ENCODE data around the gene LCP1.

Gene LCP1

DNA sequence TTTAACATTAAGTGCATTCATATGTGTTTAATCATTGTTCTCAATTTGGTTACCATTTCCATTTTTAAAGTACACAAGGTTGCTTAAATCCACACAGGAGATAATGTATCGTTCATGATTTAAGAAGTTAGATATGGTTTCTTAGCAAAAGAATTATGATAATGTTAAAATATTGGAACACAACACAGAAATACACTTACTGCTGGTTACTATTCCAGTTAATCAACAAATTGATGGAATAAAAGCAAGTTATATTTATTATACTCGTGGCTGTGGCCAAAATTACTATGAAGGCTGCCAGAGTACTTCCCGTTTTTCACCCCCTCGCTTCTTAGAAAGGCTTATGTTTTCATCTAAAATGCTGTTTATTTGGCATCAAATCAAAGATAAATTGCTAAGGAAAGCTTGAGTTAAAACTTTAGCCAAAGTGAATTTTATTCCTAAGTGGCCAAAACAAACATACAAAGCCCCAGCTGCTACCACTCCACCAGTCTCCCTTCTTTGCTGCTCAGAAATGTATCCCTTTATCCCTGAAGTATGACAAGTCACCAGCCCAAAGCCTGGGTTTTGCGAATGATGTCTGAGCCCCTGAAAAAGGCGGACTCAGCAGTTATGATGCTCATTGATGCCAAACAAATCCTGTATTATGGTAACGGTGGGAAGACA lies 27.7 kb downstream of the LCP1 start:
- DNase-seq, result no peak

DNA sequence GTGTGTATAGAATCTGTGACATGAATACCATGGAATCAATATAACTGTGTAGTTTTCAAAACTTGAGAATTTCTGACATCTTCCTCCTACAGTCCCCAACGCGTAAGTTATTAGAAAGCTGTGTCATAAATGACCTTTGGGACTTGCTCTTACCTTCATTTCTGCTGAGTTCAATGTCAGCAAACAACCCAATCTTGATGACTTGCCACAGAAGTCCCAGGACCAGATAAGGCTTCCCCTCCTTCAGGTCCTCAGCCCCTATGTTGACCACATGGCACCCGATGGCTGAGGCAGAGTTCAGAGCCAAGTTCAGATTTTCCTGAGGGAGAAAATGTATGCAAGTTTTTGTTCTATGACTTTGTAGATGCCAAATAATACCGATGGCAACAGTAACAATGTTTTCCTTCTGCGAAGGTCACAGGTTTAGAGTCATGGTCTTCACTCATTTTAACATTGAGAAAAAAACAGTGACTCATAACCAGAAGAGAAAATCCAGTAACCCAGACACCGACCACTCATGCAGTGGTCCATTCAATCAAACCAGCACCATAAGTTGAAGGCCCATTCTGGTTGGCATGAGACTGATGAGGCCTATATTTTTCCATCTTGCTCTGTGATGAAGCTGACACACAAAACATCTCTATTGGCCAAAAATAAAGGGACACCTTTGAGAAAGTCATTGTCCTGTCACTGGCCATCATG lies 29.2 kb downstream of the LCP1 start:
- no peak for DNase-seq

DNA sequence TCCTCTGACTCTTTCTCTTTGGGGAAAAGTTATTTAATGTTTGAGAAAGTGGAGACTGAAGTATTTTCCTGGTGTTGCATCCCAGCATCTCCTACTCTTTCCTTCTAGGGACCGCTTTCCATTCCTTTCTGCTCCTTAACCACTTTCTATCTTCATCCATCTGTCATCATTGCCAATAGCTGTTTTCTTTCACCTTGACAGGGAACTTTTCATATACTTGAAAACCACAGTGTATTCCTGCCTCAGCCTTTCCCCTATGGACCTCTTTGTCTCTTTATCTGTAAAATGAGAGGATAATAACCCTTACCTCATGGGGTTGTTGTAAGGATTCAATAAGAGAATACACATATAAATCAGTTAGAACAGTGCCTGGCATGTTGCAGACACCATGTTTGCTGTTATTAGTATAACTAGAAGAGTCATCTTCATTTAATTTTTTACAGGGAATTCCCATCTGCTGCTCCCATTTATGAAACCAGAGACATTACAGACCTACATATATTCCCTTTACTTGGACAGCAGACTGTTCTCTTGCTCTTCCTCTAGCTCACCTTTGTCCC lies 31.8 kb downstream of the LCP1 start:
- no peak for DNase-seq

DNA sequence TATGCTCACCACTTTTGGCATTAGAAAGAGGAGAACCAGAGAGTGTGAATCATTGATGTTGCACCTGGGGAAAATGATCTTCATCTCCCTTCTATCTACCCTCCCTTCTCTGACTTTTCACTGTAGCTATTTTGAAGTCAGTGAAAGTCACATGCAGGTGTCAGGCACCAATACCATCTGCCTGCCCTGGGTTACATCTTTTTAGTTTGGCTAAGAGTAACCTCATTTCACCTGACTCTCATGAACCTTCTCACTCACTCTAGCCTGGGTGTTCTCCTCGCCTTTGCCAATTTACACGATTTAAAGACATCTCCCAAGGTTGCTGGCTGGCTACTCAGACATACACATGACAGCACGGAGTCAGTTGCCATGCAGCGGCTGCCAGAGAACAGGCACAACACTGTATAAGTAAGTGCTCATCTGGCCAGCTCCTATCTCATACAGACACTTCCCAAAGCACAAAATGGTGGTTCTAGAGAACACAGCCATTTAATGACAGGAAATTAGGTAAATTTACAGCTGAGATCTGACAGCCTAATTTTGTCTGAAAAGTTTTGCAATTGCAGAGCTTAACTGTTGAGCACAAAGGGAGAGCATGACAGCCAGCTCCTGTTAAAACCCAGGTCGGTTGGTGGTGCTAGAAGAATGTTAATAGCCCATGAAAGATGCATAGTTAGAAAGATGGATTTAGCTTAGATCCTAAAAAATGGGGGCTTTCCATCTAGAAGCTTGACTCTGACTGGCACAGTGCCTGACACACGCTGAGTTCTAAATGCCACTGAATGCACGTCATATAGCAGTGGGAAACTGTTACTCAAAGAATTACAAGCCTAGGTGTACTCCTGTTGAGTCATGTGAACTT lies 32.5 kb downstream of the LCP1 start:
- DNase-seq, result peak; percentile 82

DNA sequence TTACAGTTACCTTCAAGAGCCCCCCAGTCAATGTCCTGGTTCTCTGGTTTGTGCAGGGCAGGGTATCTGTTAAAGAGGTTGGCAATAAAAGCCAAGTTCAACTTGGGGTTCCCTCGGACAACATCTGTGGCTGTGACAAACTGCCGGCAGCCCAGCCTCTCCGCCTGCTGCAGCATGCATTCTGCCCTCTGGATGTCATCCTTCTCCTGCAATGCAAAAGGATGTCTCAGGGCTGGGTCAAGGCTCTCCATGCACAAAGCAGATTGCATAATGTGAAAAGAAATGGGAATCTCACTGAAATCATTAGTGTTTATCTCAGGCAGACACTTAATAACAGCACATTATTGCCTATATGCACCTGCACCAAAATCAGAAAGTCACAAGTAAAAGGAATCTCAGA lies 35.1 kb downstream of the LCP1 start:
- no peak for DNase-seq

DNA sequence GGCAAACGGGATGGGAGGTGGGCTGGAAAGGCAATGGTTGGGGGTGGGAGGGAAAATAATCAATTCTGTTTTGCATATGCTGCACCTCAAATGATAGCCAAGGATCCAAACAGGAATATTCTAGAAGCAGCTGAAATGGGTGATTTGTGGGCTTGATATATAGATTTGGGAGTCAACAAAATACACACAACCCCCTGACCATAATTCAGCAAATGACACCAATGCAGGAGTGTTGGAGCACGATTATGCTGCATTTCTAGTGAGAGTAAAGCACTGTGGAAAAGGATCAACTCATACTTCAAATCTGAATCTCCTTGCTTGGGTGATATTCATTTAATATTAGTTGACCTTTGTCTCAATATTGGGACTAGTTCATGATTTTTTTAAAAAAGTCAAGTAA lies 36.0 kb downstream of the LCP1 start:
- DNase-seq, result no peak

DNA sequence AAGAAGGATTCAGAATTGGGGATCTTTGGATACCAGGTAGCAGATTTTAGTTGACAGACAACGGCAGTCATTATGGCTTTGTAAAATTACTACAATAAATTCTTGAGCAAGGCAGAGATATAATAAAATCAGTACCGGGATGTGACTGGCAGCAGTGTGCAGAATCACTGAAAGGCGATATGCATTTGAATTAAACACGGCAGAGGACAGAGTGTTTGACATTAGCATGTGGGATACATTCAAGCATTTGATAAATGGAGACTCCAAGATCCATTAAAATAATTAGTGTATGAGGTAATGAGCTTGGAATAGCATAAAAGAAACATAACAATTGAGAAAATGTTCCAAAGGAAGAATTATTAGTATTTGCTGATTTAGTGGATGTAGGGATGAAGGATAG lies 36.8 kb downstream of the LCP1 start:
- no peak for DNase-seq

DNA sequence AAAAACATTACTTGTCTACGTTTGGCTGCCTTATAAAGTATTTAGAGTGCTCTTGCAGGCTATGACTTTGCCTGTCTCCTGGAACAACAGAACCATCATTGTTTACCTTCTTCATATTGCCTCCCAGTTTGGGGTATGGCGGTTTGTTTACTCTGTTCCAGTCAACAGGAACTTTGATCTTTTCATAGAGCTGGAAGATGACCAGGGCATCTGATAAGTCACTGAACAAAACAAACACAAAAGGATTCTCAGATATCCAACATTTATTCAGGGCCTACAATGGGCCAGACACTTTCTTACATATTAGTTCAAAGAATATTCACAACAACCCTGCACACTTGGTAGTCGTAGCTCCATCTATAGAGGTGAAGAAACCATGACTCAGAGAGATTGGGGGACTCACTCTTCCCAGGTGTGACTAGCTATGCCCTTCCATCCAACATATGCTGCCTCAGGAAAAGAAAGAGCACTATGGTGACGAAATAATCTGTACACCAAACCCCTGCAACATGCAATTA lies 38.7 kb downstream of the LCP1 start:
- DNase-seq, result no peak

DNA sequence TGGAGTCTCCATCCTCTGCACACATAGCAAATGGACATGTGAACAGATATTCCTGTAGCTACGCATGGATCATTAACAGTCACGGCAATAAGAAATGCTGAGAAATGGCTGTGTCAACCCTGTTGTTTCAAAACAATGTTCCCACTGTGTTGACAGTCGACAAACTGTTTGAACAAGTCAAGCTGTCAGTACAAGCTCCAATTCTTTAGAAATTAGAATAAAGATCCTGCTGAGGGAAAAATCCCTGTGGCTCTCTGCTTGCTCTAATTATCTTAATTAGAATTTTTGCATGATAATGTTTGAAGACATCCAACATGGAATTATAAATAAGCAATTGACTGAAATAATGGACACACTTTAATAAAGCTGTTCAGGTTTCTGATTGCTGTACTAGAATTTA lies 39.2 kb downstream of the LCP1 start:
- no peak for DNase-seq

DNA sequence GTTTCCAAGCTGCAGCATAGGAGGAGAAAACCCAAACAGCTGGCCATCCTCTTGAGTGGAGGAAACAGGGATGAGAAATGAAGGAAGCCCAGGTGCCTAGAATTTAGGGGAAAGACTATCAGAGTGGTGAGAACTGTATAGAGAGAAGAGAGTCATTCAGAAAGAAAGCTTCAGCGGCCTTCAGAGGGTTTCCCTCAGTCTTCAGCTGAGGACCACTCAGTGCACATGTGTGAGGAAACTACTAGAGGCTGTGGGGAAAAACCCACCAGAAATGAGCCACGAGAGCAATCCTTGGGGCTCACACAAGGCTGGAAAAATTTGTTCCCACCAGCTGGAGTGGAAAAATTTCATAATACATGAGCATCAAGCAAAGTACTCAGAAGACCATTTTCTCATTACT lies 41.9 kb downstream of the LCP1 start:
- DNase-seq, result no peak

DNA sequence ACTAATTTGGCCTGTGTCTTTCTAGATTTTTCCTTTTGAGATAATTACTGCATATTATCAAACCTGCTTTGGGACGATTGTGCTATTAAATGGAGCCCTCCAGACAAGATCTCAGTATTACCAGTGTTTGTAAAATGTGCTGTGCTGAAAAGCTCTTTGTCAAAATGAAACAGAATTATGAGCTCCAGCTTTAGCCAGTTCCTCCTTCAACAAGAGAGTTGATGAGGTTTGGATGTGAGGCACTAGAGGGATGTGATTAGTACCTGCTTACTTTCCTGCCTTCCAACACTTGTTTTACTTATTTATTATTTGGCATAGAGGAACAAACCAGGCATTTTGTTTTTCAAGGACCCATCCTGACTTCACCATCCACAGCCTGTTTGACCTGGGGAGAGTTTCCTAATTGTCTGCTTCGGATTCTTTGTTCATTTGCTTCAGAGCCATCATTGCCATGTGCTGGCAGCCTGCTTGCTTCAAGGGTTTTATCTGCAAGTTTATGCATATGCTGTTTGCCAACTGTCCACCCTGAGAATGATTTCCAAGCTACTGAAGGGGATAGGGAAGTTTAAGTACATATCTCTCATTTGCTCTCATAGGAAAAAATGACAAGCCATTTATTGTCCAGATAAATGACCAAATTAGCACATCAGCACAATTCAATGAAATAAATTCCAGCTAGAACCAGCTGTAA lies 44.2 kb downstream of the LCP1 start:
- DNase-seq, result no peak

DNA sequence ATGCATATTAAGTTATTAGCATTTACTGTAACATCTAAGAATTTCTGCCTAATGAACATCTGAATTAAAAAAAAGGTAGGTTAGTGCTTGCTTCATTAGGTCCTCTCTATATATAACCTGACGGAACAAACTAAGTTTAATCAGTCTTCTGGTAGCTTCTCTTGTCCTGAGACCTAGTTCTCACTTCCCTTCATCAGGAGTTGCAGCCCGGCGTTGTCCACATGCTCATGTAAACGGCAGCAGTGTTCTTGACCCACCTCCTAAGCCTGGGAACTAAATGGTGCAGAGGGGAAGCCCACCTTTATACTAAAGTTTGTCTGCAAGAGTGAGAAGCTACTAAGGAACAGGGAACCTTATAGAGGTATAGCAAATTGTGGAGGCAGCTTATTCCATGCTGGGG lies 45.3 kb downstream of the LCP1 start:
- no peak for DNase-seq

DNA sequence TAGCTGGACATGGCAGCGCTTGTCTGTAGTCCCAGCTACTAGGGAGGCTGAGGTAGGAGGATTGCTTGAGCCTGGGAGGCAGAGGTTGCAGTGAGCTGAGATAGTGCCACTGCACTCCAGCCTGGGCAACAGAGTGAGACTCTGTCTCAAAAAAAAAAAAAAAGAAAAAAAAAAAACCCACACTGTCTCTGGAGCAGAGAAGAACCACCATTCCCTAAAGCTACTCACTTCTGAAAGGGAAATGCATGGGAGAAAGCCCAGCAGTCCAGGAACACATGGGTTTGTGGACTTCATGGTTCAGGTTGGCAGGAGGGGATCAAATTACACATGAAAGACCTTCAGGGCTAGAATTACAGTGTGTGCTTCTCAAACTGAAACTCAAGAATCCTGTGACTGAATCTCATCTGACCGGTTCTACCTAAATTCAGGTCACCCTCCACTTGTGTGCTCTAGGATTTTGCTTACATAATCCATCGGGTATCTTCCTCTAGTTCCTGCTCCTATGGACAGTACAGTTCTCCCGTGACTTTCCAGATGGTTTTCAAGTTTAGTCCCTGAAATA lies 46.9 kb downstream of the LCP1 start:
- DNase-seq, result no peak

DNA sequence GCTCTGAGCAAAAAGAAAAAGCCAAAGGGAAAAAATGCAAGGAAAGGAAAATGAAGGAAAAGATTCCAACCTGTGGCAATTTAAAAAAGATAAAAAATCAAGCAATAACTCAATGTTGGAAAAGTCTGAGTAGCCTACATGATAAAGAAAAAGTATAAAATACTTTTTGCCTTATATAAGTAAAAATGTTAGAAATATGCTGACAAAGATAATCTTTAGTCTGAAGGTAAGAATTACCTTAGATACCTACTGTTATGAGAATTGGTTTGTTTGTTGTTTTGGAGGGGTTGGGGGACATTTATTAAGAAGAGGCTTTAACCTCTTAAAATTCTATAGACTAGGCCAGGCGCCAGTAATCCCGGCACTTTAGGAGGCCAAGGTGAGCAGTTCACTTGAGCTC lies 47.5 kb downstream of the LCP1 start:
- DNase-seq, result no peak

DNA sequence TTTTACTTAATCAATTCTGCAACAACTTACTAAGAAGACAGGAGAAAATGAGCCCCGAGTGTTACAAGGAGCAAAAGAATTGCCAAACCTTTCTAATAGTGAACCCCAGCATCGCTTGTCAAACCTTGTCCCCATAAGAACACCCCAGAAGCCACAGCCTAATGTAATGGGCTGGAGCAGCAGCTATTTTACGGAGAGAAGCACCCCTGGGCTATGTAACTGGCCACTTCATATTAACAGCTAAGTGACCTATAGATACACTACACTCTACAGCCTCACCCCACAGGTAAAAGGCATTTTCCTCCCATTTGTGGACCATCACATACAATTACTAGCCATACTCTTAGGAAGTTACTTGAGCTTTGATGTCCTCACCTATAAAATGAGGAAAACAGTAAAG lies 49.9 kb downstream of the LCP1 start:
- DNase-seq, result no peak

DNA sequence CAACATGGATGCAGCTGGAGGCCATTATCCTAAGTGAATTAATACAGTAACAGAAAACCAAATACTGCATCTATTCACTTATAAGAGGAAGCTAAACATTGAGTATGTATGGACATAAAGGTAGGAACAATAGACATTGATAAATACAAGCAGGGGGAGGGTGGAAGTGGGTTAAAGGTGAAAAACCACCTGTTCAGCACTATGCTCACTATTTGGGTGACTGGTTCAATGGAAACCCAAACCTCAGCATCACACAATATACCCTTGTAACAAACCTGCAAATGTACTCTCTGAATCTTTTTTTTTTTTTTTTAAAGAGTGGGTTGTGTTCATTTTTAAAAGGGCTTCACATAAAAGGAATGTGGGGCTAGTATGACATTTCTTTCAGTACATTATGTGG lies 50.3 kb downstream of the LCP1 start:
- no peak for DNase-seq

DNA sequence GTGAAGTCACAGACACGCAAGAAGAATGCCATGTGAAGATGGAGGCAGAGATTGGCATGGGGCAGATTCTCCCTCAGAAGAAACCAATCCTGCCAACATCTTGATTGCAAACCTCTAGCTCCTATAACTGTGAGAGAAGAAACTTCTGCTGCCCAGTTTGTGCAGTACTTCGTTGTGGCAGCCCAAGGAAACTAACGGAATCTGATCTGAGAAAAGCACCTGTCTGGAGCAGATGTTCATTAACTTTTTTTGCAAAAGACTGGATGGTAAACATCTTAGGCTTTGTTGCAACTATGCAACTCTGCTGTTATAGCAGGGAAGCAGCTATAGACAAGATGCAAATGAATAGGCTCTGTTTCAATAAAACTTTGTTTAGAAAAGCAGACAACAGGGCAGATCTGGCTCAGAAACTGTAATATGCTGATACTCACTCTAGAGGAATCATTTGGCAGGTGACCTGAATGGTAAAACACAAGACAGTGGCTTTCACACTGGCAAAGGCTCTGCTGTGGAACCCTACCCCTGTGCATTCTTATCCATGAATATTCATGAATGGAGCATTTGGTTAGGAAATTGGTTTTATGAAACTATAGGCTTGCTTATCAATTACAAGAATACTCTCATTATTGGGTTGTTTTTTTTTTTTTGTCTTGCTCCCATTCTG lies 51.9 kb downstream of the LCP1 start:
- no peak for DNase-seq

DNA sequence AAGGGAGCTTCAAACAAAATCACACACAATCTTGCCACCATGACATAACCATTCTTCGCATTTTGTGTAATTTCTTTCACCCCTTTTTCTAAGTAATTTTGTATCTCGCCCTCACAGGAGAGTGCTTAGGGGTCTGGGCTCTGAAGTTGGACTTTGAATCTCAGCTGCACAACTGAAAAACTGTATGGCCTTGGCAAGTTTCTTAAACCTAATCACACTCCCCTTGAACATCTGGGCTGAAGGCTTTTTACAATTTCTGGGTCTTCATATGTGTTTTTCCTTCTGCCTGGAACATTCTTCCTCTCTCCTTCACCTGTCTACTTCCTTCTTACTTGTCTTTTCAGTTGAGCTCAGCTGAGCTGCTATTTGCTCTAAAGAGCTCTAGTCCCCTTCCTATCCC lies 52.9 kb downstream of the LCP1 start:
- no peak for DNase-seq

DNA sequence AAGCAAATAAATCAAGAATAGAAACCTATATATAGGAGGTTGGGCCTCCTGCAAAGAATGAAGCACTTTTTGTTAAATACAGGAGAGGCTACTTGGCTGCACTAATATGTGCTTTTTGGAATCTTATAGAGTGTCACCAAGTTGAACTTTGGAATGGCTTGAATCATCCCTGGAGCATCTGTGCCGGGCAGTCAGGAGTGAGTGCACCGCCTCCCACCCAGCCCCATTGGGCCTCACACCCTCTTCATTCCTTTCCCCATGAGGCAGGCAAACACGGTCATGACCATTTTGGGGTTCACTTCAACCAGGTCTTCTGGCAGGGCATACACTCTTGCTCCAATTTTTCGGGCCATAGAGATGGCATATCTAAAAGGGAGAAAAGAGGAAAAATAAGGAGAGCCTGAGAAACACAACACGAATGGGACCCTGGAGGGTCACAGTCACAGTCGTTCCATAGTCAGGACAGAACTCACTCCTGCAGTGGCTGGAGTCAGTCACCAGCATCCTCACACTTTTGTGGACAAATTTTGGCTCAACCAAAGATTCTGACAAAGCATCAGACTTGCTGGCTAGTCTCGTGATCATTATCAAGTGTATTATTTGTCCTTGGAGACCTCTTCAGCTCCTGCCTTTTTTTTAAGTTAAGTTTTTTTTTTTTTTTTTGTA lies 54.5 kb downstream of the LCP1 start:
- DNase-seq, result no peak

DNA sequence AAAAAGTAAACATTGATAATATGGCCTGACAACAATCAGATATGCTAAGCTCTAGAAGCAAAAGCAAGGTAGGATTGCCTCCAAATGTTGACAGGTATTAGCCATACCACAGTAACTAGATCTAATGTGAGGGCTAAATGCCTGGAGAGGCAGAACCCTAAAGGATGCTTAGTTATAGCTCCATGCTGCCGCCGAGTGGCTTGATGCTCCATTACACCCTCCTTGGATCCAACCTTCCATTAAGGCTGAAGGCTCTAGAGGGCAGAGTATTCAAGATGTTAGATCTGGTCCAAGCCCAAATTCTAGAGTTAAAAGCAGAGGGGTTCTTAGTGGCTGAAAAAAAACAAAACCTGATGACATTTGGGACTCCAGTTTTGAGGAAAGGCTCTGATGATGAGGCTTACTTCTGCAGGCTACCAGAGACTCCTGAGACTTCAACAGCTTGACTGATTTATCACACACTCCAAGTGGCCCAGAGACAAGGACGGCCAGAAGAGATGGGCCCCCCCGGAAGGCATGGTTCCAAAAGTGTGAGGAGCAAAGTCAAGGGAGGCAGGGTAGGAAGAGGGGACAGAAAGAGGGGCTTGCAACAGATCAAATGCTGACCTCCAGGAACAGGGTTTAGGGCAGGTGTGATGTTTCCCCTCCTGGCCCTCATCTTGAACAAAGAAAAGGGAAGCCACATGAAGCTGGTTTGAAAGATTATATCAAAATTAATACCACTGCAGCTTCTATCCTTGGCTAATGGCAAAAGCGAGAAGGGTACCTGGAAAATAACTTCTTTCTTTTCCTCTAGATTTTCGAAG lies 55.2 kb downstream of the LCP1 start:
- peak; percentile 73 for DNase-seq

Data from fibroblast of skin of right quadriceps (primary cell).